GM18909 (cell line): ENCODE data around the gene BCAS3.

Source experiments
- ATAC-seq: cut with Tn5 transposase; IDR thresholded peaks from one replicate; pipeline ENCODE4 v1.9.1; 2021; ENCODE audit warnings: mild to moderate bottlenecking; ENCODE audit not compliant: unreplicated experiment, poor library complexity

The BCAS3 gene

GRCh38 chr17:61322325-61323002 lies 644.8 kb downstream of the BCAS3 start:
- ATAC-seq, result no peak

- no peak for ATAC-seq
Measured at GRCh38 chr17:61323003-61323908, 645.6 kb downstream of the BCAS3 start.

GRCh38 chr17:61323909-61324868 lies 646.5 kb downstream of the BCAS3 start:
- no peak for ATAC-seq

GRCh38 chr17:61324950-61325349 lies 647.3 kb downstream of the BCAS3 start:
- ATAC-seq, result no peak

GRCh38 chr17:61325382-61326073 lies 647.9 kb downstream of the BCAS3 start:
- no peak for ATAC-seq

- no peak for ATAC-seq
Measured at GRCh38 chr17:61326330-61326729, 648.7 kb downstream of the BCAS3 start.

- ATAC-seq, result no peak
Measured at GRCh38 chr17:61328351-61328750, 650.7 kb downstream of the BCAS3 start.

- no peak for ATAC-seq
Measured at GRCh38 chr17:61330174-61331150, 652.8 kb downstream of the BCAS3 start.

- ATAC-seq, result no peak
Measured at GRCh38 chr17:61331178-61331577, 653.5 kb downstream of the BCAS3 start.

GRCh38 chr17:61331886-61332285 lies 654.2 kb downstream of the BCAS3 start:
- no peak for ATAC-seq

- ATAC-seq, result no peak
Measured at GRCh38 chr17:61333136-61333535, 655.5 kb downstream of the BCAS3 start.

GRCh38 chr17:61334673-61335072 lies 657.0 kb downstream of the BCAS3 start:
- ATAC-seq, result no peak

- ATAC-seq, result no peak
Measured at GRCh38 chr17:61335105-61335844, 657.6 kb downstream of the BCAS3 start.

- ATAC-seq, result no peak
Measured at GRCh38 chr17:61335845-61336655, 658.4 kb downstream of the BCAS3 start.

- no peak for ATAC-seq
Measured at GRCh38 chr17:61337290-61337689, 659.6 kb downstream of the BCAS3 start.

- no peak for ATAC-seq
Measured at GRCh38 chr17:61338000-61338798, 660.5 kb downstream of the BCAS3 start.
